HG02571 (cell line): ENCODE data around the gene PCOLCE2.

Experiments
- ATAC-seq: cut with Tn5 transposase; IDR thresholded peaks from one replicate; pipeline ENCODE4 v1.9.1; 2021; ENCODE audit warnings: mild to moderate bottlenecking, moderate library complexity; ENCODE audit not compliant: unreplicated experiment

The PCOLCE2 gene

DNA sequence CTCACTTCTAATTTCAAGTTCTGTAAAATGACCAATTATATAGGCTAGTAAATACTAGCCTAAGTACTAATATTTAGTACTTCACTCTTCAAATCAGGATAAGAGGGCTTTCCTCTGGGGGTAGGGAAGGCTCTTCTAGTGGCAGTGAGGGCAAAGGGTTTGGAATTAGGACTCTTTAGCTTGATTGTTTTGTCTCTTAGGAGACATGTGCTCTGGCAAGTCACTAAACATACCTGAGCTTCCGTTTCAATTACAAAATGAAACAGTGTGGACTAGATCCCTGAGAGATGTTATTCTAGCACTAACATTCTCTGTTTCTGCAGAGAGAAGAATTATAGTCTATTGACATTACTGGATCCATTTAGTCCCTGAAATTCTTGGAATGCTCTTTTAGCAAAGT lies 71.5 kb downstream of the PCOLCE2 start:
- ATAC-seq = no peak

- no peak for ATAC-seq
These were observed 73.1 kb downstream of the PCOLCE2 start for GRCh38 chr3:142815803-142816202.

DNA sequence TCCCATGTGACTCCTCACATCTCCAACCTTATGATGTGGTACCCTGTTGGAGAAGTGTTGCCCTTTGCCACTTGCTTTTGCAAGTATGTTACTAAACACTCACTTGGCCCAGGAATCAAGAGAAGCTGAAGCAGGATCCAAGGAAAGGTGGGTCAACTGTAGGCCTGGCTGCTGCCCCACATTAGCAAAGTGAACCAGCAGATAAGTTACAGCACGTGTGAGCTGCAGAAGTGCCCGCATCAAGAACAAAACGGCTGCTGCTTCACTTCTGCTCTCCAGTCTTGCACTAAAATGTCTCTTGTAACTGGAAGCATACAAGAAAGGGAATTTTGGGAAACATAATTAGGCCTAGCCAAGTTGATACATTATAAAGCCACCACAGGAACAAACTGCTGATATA lies 79.6 kb downstream of the PCOLCE2 start:
- no peak for ATAC-seq

GRCh38 chr3:142808103-142808917 lies 80.6 kb downstream of the PCOLCE2 start:
- ATAC-seq = no peak

DNA sequence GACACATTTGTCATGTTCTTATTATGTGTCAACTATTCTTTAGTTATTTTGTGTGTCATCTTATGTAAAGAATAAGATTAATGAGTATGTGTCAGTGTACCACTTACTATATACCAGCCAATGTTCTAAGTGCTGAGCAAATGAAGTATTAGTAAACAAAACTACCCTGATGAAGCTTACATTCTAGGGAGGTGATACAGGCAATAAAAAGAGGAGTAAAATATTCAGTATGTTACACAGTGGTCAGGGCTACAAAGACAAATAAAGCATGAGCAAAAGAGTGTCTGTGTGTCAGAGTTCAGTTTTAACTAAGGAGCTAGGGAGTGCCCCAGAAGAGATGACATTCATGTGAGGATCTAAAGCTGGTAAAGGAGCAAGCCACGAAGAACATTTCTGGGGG lies 86.0 kb downstream of the PCOLCE2 start:
- no peak for ATAC-seq

DNA sequence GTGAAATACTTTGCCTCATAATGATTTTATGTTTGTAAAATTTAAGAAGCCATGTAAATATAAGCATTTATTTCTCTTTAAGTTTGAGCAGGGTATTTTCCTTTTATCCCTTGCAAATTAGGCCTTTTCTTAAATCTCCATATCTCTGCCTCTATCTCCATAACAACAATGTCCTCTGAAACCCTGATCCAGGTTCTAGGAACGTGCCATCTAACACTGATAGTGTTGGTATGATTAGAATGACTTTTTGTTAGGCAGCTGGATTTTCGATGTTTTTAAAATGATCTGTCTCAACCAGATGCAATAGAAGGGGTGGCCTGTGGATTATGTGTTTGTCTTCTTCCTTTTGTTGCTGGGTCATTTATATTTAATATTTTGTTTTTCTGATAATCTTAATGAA lies 87.1 kb downstream of the PCOLCE2 start:
- ATAC-seq = no peak

DNA sequence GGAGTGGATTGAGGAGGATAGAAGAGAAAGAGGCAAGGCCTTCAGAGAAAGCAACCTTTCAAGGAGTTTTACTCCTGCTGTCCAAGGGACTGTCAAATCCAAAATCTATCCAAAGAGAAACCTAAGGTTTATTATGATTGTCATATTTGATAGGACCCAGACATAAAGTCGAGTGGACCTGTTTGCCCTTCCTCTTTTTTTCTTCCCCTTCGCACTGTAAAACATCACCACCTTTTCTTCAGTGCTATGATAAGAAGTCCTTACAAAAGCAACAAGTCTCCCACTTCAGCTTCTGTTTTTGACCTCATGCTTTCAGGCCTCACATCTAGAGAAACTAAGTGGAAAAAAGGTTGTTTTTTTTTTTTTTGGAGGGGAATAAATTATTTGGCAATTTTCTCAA lies 92.1 kb downstream of the PCOLCE2 start:
- no peak for ATAC-seq

DNA sequence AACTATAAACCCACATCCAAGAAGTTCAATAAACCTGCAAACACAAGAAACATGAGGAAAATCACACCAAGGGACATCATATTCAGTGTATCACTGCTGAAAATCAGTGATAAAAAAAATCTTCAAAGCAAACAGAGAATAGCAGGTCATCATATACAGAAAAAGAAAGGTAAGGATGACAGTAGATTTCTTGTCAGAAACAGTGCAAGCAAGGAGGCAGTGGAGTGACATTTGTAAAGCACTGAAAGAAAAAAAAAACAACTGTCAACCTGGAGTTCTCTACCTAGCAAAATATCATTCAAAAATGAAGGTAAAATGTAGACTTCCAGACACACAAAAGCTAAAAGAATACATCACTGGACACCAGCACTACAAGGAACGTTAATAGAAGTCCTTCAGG lies 93.6 kb downstream of the PCOLCE2 start:
- no peak for ATAC-seq

DNA sequence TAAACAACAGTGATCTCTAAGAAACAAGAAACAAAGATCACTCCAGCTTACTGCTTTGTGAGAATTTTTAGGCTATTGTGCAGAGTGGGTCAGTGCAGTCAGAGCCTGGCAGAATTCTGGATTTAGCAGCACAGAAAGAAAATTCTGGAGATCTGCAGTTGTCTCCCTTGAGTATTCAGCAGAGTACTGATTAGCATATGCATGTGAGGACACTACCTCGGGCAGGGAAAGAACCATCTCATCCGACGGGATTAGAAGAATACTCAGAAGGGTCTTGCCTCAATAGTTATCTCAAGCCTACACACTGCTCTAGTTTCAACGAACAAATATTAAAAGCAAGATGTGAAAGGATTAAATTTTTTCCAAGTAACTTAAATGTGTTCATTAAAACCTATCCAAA lies 94.4 kb downstream of the PCOLCE2 start:
- ATAC-seq = no peak

DNA sequence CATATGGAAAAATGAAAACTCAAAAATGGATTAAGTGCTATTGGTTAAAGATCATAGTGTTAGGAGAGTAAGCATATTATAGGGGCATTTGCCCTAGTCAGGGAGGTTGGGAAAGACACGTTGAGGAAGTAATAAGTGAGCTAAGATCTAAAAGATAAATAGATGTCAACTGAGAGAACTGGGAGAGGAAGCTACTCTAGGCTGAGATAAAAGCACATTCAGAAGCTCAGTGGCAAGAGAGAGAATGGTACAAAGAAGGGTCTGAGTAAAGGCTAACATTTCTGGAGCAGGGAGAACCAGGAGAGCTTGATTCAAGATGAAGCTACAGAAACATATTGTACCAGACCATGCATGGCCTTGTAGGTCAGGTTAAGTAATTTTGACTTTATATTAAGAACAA lies 101.2 kb downstream of the PCOLCE2 start:
- no peak for ATAC-seq

GRCh38 chr3:142785996-142786395 lies 102.9 kb downstream of the PCOLCE2 start:
- no peak for ATAC-seq

GRCh38 chr3:142784228-142784627 lies 104.7 kb downstream of the PCOLCE2 start:
- no peak for ATAC-seq

GRCh38 chr3:142782616-142783015 lies 106.3 kb downstream of the PCOLCE2 start:
- no peak for ATAC-seq

- ATAC-seq = no peak
These were observed 109.3 kb downstream of the PCOLCE2 start for GRCh38 chr3:142779591-142779990.

DNA sequence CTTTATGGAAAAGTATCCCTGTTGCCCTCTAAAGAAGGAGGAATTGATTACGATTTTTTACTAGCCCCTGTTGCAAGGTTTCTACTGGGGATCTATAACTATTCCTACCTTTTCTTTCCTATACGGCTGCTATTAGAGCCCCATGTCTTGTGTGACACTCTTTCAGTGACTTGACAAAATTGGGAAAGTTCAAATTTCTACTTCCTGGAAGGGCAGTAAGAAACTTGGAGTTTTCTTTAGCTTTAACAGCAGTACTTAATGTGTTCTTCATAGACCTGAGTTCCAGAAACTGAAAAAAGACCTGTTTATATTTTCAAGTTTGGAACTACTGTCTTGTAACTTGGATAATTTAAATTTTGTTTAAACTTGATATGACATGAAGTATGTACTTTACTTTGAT lies 110.3 kb downstream of the PCOLCE2 start:
- no peak for ATAC-seq

- ATAC-seq = no peak
These were observed 111.0 kb downstream of the PCOLCE2 start for GRCh38 chr3:142777927-142778326.

DNA sequence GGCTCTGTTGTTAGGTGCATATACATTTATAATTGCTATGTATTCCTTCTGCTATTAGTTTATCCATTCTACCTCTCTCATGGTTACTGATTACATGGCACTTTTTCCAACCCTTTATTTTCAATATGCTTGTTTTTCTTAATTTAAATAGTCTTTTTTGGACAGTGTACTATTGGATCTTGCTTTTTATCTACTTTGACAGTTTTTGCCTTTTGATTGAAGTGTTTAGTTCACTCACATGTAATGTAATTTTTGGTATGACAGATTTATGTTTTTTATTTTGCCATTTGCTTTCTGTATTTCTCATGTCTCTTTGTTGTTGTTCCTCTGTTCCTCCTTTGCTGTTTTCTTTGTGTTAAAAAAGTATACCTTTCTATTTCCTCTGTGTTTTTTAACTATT lies 120.5 kb downstream of the PCOLCE2 start:
- no peak for ATAC-seq
